C4-2B (cell line): ENCODE measurements around the gene MAPK14.
"Not testable (repeated sequence)": the region's sequence is repeated elsewhere in the genome, so short reads cannot be mapped to it uniquely, and the experiment has no call there.

Source experiments
- H3K27ac ChIP-seq: fragments of 450-650 bp; 2 replicates; pipeline ENCODE4 v1.5.1; 2017
- CTCF ChIP-seq: fragments of 450-650 bp; conservative IDR thresholded peaks from 2 replicates; pipeline ENCODE4 v1.5.1; 2017; ENCODE audit warnings: mild to moderate bottlenecking
- ZFX ChIP-seq: fragments of 450-650 bp; IDR thresholded peaks from 2 replicates; pipeline ENCODE4 v1.6.1; 2017

MAPK14 gene

GRCh38 chr6:36127462-36128016, 99.9 kb downstream of the MAPK14 start:
- no peak overlapping the region for H3K27ac ChIP-seq
- TF ChIP-seq ZFX = no peak
- TF ChIP-seq CTCF = no peak

GRCh38 chr6:36128073-36128472, 100.5 kb downstream of the MAPK14 start:
- no peak overlapping the region for H3K27ac ChIP-seq
- TF ChIP-seq CTCF = no peak
- TF ChIP-seq ZFX = no peak

- no peak overlapping the region for H3K27ac ChIP-seq
- TF ChIP-seq CTCF (no peak), ZFX (no peak)
These were observed 101.2 kb downstream of the MAPK14 start for GRCh38 chr6:36128793-36129192.

DNA sequence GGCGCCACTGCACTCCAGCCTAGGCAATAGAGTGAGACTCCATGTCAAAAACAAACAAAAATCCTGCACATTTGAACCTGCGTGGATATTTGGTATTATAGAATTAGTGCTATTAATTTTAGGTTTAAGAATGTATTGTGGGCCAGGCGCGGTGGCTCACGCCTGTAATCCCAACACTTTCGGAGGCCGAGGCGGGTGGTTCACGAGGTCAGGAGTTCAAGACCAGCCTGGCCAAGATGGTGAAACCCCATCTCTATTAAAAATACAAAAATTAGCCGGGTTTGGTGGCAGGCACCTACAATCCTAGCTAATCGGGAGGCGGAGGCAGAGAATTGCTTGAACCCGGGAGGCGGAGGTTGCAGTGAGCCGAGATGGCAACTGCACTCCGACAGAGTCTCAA, 101.7 kb downstream of the MAPK14 start:
- not testable (repeated sequence) for H3K27ac ChIP-seq

- peak within 1 kb of the TSS; percentile 86 for H3K27ac ChIP-seq
- TF ChIP-seq CTCF = no peak
These were observed 102.5 kb downstream of the MAPK14 start, which contains the start of gene MAPK13 for GRCh38 chr6:36129941-36130666. Gene MAPK13, plus strand, starts transcription at chr6:36130513. Its CDS starts 70 bp downstream, at chr6:36130583.

DNA sequence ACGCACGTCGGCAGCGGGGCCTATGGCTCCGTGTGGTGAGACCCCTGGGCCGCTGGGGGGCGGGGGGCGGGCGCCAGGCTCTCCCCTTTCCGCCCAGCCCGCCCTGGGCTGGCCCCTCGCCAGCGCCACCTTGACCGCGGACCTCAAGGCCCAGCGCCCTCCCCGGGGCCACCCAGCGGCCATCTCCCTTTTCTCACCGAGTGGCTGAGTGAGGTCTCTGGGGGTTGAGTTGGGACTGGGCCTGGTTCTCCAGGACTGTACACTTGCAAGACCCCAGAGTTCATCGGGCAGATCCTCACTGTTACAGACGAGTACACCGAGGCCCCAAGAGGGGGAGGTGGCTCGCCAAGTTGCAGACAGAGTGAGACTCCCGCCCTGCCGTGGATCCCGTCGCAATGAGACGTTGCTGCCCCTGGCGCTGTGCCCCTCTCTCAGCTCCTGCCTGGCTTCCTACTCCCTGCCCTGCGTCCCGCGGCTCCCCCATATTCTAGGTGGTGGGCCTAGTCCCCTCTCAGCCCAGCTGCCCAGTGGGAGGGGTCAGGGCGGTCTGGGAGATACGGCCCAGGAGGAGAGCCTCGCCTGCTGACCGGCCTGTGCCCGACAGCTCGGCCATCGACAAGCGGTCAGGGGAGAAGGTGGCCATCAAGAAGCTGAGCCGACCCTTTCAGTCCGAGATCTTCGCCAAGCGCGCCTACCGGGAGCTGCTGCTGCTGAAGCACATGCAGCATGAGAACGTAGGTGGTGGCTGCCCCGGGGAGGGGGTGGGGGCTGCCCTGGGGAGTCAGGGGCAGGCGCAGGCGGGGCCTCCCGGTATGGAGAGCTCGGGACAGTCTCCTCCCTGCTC, 103.3 kb downstream of the MAPK14 start:
- H3K27ac ChIP-seq = peak overlapping the region; percentile 86
- no peak; the same call in 1 of the 2 replicates for TF ChIP-seq CTCF
- peak; percentile 59; the same call in 1 of the 2 replicates for TF ChIP-seq ZFX

GRCh38 chr6:36131511-36132245, 104.1 kb downstream of the MAPK14 start:
- TF ChIP-seq CTCF = no peak
- no peak for TF ChIP-seq ZFX
- H3K27ac ChIP-seq = peak overlapping the region; percentile 86
